Measurements from ENCODE around the gene COL4A6.

Gene COL4A6

GRCh38 chrX:108261549-108262203, 176.5 kb downstream of the COL4A6 start:
- TF ChIP-seq CTCF (IDR thresholded peaks at IDR 0.05; ENCODE audit: extremely low read depth, insufficient read depth, missing control alignments): no peak
- DNase-seq (ENCODE audit: low spot score): no peak
- in situ Hi-C loops (cut with MboI; ENCODE audit: low pct_unique_long_range_greater_than_20kb, low sequenced_read_pairs, unreplicated experiment): no loop called here

GRCh38 chrX:108257556-108257955, 180.7 kb downstream of the COL4A6 start:
- no peak for TF ChIP-seq CTCF (IDR thresholded peaks at IDR 0.05; ENCODE audit: extremely low read depth, insufficient read depth, missing control alignments)
- DNase-seq (ENCODE audit: low spot score): no peak
- in situ Hi-C loops (cut with MboI; ENCODE audit: low pct_unique_long_range_greater_than_20kb, low sequenced_read_pairs, unreplicated experiment): no loop called here

- no peak for DNase-seq (ENCODE audit: low spot score)
Measured at GRCh38 chrX:108254636-108255035, 183.6 kb downstream of the COL4A6 start.

GRCh38 chrX:108250654-108251579, 187.3 kb downstream of the COL4A6 start:
- no peak for DNase-seq (ENCODE audit: low spot score)
- TF ChIP-seq CTCF (IDR thresholded peaks at IDR 0.05; ENCODE audit: extremely low read depth, insufficient read depth, missing control alignments): no peak
- in situ Hi-C loops (cut with MboI; ENCODE audit: low pct_unique_long_range_greater_than_20kb, low sequenced_read_pairs, unreplicated experiment): no loop called here

More at GRCh38 chrX:108254636-108255035, 183.6 kb downstream of the COL4A6 start:
- in situ Hi-C loops (cut with MboI; ENCODE audit: low pct_unique_long_range_greater_than_20kb, low sequenced_read_pairs, unreplicated experiment): no loop called here
- no peak for TF ChIP-seq CTCF (IDR thresholded peaks at IDR 0.05; ENCODE audit: extremely low read depth, insufficient read depth, missing control alignments)

- in situ Hi-C loops (cut with MboI; ENCODE audit: low pct_unique_long_range_greater_than_20kb, low sequenced_read_pairs, unreplicated experiment): no loop called here
- TF ChIP-seq CTCF (IDR thresholded peaks at IDR 0.05; ENCODE audit: extremely low read depth, insufficient read depth, missing control alignments): no peak
- DNase-seq (ENCODE audit: low spot score): no peak
Measured at GRCh38 chrX:108246304-108246954, 191.8 kb downstream of the COL4A6 start.

GRCh38 chrX:108245462-108245861, 192.8 kb downstream of the COL4A6 start:
- in situ Hi-C loops (cut with MboI; ENCODE audit: low pct_unique_long_range_greater_than_20kb, low sequenced_read_pairs, unreplicated experiment): no loop called here
- DNase-seq (ENCODE audit: low spot score): no peak
- peak; percentile 4 for TF ChIP-seq CTCF (IDR thresholded peaks at IDR 0.05; ENCODE audit: extremely low read depth, insufficient read depth, missing control alignments)

Measured in GM13977 (cell line).